Jurkat, Clone E6-1 (cell line): ENCODE data around the gene CHRDL1. TPM values are rescaled to one million over a fixed set of nuclear protein-coding genes. Genes with fewer than 3 reads are reported as not detected.
"Not testable (repeated sequence)": the region's sequence is repeated elsewhere in the genome, so short reads cannot be mapped to it uniquely, and the experiment has no call there.

Experiments
- DNase-seq: peaks from one replicate; pipeline ENCODE4 v3.0.0-alpha.2; 2011; ENCODE audit warnings: low read depth, low spot score
- H3K4me3 ChIP-seq: 2 replicates; pipeline ENCODE4 v1.5.1; 2011; ENCODE audit warnings: mild to moderate bottlenecking, low read length, control low read depth, moderate library complexity
- polyA plus RNA-seq: library from polyadenylated mRNA; unstranded; fragments of >200 nt; gene quantifications from one replicate; pipeline ENCODE4 v1.2.1, GENCODE V29; 2012; ENCODE audit warnings: missing spikeins; ENCODE audit not compliant: insufficient read length, insufficient read depth

CHRDL1 gene
- polyA plus RNA-seq: 9.1 TPM

DNA sequence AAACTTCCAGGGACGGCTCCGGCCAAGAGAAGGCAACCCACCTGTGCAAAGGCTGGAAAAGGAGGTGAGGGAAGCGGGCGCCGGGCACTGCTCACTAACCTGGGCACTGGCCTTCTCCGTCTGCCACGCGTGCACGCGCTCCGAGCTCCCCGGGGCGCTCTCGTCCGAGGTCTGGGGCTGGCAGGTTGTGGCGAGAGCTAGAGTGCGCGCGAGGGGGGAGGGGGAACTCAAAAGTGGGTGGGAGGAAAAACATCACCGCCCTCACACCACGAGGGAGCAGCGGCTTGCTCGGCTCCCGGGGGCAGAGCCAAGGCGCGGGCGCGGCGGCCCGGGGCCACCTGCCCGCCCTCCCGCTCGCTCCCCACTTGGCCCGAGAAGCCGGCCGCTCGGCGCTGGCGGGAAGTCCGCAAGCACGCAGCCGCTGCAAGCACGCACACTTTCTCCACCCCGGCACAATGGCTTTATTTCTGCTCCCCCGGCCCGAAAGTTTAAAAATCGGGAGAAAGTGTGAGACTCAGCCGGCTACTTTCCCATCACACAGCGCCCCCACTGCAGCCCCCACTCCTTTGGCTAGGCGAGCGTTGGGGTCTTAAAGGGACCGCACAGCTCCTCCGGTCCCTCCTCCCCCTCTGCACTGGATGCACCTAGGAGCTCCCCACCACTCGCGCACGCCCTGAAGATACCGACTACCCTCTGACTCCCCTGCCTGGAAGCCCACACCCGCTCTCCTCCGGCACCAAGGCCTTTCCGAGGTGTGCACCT, at the start of gene CHRDL1:
Gene CHRDL1, minus strand, starts transcription at position 173 of the 762 bp plus-strand sequence. CDS start 3,636 bp downstream, outside the sequence.
- H3K4me3 ChIP-seq: no peak within 1 kb of the TSS
- DNase-seq: no peak

DNA sequence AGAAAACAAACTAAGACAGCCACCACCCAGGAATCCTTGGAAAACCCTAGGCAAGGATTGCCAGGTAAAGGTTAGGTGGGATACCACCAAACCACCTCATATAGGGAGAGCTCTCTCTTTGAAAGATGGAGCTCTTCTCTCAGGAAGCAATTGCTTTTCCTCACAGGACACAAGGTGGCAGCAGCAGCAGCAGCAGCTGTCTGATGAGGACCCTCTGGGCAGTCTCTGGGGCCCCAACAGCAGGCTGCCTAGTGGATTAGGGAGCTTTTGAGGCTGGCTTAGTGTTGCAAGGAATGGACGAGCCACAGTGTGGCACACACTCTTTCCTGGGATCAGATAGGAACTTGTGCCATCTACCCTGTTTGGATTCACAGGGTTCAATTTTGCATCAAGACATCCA, 41.4 kb upstream of the CHRDL1 start:
- DNase-seq: no peak
- H3K4me3 ChIP-seq: no peak overlapping the region

DNA sequence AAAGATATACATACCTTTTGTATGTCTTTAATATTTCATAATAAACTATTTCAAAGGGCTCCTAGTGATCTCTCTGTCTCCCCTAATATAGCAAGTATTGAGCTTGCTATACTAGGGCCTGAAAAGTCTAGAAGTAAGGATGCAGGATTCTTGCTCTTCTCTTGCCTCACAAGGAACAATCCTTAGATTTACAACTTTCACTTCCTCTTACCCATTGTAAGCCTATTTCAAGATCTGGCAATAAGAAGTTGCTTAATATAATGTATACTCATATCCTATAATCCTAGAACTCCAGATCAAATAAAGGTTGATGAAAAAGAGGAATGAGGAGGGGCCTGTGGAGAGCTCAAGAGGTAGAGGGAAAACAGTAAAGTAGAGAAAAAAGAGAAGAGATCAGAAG, 40.8 kb upstream of the CHRDL1 start:
- no peak overlapping the region for H3K4me3 ChIP-seq
- DNase-seq: no peak

- DNase-seq: no peak
- H3K4me3 ChIP-seq: no peak overlapping the region
Observed at GRCh38 chrX:110836001-110836400, 40.4 kb upstream of the CHRDL1 start.

GRCh38 chrX:110825972-110826371, 30.4 kb upstream of the CHRDL1 start:
- no peak overlapping the region for H3K4me3 ChIP-seq
- no peak for DNase-seq

GRCh38 chrX:110816543-110816942, 20.9 kb upstream of the CHRDL1 start:
- not testable (repeated sequence) for DNase-seq, H3K4me3 ChIP-seq

- no peak overlapping the region for H3K4me3 ChIP-seq
- no peak for DNase-seq
Observed at GRCh38 chrX:110806145-110806544, 10.5 kb upstream of the CHRDL1 start.

GRCh38 chrX:110805303-110805702, 9.7 kb upstream of the CHRDL1 start:
- H3K4me3 ChIP-seq: no peak overlapping the region
- DNase-seq: no peak

GRCh38 chrX:110804446-110804845, 8.8 kb upstream of the CHRDL1 start:
- H3K4me3 ChIP-seq: no peak overlapping the region
- no peak for DNase-seq

- DNase-seq: no peak
- H3K4me3 ChIP-seq: no peak overlapping the region
Observed at GRCh38 chrX:110803506-110803905, 7.9 kb upstream of the CHRDL1 start.

GRCh38 chrX:110796407-110796697, 735 bp upstream of the CHRDL1 start:
- DNase-seq: no peak
- no peak overlapping the region for H3K4me3 ChIP-seq

DNA sequence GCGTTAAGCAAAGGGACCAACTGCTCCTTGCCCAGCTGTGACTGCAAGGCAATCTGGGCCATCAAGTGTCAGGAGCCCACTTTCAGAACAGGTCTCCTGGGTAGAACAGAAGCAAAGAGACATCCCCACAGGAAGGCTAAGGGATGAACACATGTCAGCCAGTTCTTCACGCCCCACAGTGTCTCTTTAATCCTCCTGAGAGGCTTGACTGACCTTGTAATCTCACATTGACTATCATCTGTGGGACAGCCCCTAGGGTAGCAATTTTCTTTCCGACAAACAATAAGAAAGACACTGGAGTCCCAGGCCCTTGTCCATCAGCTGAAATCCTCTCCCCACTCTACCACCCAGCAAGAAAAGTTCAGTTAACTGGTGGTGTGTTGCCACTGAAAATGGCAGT, 1.0 kb downstream of the CHRDL1 start:
- no peak overlapping the region for H3K4me3 ChIP-seq
- DNase-seq: no peak

DNA sequence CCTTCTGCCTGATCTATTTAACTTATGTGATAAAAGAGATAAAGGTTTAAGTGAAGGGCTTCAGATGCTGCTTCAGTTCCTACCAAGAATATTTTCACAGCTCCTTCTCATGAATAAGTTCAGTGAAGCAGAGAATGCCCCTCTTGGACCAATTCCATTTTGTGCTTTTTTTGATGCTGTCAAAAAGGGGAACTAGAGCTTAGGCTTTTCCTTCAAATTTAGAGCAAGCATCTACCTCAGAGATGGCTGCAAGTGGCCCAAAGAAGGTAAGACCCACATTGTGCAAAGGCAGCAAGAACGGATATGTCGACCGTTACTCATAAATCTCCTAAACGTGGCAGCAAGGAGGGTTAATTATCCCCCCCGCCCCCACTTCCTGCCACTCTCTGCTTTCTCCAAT, 4.5 kb downstream of the CHRDL1 start:
- no peak overlapping the region for H3K4me3 ChIP-seq
- no peak for DNase-seq

DNA sequence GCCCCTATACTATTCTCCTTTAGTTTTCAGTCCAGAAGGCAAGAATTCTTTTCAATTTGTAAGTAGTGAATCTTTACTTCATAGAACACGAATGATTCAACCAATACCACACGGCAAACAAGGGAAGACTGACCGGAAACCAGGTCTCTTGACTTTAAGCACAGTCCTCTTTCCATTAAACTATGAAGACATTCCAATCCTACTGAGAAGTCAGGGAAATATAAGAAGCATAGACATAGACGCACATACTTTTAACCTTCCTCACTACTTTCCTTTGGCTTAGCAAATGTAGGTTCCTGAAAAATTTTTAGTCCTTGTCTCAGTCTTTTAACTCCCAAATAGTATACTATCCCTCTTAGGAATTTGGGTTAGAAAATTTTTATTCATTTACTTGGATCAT, 9.1 kb downstream of the CHRDL1 start:
- no peak for DNase-seq
- no peak overlapping the region for H3K4me3 ChIP-seq

- H3K4me3 ChIP-seq: no peak overlapping the region
- DNase-seq: no peak
Observed at GRCh38 chrX:110759785-110760184, 35.8 kb downstream of the CHRDL1 start.

DNA sequence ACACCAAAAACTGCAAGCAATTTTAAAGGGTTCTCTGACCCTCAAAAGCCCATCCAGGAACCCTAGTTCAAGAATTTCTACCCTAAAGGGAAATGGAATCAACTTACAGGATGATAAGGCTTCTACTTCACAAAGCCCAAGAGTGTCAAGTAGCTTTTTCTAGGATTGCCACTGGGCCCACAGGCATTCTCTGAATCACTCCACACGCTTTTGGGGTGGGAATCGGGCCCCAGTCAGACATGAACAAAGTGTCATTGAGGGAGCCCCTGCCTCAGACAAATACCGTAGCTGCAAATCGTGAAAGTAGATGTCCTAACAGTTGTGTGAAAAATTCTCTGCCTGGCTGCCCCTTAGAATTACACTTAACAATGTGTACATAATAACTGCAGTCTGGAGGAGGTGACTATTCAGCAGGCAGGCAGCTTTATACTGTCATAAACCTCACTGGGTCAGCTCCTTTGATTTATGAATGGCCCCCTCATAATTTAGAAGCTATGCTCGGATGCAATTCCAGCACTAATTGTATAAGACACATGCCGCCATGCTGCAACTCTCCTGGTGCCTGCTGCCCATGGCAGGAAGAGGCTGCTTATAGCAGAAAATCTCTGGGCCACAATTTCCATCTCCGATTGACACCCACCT, 36.7 kb downstream of the CHRDL1 start:
- no peak overlapping the region for H3K4me3 ChIP-seq
- DNase-seq: no peak

- H3K4me3 ChIP-seq: no peak overlapping the region
- no peak for DNase-seq
Observed at GRCh38 chrX:110755611-110756010, 40.0 kb downstream of the CHRDL1 start.

DNA sequence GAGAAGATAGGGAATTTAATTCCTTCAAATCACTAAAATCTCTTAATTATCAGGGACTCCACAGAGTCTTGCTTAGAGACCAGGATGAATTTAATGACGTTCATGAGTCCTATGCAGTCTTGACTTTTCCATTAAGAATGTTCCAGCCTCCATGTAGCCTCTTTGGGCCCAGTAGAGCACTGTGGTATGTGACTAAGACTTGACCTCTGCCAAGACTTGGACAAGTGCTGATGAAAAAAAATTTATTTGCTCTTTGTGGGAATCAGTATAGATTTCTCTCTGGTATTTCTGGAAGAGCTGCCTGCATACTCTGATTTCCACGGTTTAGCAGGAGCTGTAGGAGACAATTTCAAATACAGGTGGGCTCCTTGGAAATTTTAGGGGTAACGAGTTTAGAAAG, 40.6 kb downstream of the CHRDL1 start:
- DNase-seq: no peak
- H3K4me3 ChIP-seq: no peak overlapping the region

DNA sequence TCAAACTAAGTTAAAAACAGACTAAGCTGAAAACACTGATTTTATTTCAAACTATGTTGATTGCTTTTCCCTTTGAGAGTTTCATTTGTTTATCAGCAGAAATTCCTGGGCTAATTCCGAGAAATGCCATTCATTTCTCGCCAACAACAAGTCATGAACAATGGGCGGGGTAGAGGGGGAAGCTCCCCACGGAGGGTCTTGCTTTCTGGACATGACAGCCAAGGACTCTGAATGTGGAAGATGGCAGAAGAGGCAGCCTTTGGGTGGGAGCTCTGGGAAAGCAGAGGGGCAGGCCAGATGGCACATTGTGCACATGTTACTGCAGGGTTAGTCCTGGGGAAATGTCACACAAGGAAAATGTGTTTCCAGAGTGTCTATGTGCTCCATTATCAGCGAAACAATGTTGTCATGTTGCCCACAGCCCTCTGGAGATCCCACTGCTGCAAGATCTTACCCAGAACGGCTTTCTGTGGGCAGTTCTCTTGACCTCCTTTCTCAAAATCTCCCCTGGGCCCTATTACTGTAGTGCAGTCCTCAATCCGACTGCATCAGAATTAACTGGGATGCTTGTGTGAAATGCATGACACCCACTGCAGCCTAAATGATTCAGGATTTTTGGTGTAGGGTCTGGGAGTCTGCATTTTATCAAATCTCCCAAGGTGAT, 45.0 kb downstream of the CHRDL1 start:
- no peak for DNase-seq
- H3K4me3 ChIP-seq: no peak overlapping the region

DNA sequence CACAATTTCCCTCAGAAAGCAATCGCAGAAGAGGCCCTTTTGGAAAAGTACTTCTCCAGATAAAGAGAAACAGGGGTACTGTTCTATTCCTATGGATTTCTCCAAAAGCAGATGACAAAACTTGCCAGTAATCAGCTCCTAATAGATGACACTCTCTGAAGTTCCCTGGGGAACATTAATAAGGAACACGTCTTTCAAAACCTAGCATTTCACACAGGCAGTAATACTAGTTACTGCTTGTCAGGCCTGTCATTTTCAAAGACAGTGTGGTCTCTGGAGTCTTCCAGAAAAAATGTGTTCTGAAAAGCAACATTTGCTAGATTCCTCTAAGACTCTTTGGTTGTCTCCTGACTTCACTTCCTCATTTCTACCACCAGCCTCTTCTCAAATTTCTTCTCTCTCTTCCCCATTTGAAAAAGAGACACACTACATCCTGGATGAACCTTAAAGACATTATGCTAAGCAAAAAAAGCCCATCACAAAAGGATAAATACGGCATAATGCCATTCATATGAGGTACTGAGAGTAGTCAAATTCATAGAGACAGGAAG, 47.3 kb downstream of the CHRDL1 start:
- DNase-seq: no peak

More for the DNA sequence above, 47.3 kb downstream of the CHRDL1 start:
- H3K4me3 ChIP-seq: no peak overlapping the region
